Measurements from ENCODE around the gene CFAP45.

CFAP45 gene

DNA sequence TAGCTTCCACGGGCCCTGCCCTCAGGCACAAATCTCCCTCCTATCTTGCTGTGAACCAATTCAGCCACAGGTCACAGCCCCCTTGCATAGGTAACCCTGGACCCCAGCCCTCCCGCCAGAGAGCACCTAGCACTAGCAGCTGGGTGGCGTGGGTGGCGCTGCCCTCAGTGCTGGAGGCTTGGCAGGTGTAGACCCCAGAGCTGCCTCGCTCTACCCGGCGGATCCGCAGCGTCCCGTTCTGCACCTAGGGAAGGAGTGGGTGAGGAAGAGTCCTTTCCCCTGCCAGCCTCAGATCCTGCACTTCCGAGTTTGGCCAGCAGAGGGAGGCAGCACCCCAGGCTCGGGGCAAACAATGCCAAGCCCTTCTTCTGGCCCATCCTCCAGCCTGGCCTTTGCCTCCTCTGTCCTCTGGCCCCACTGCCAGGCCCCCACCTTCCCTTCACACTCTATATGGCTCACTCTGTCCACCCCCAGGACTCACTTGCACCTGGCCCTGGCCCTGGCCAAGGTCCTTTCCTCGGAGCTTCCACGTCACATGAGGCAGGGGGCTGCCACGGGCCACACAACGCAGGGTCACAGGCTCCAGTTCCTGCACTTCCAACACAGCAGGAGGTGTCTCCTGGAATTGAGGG, 36.4 kb upstream of the CFAP45 start:
- no peak for DNase-seq (ENCODE audit: low read depth)

GRCh38 chr1:159935719-159936272, 35.8 kb upstream of the CFAP45 start:
- DNase-seq (ENCODE audit: low read depth) = no peak

DNA sequence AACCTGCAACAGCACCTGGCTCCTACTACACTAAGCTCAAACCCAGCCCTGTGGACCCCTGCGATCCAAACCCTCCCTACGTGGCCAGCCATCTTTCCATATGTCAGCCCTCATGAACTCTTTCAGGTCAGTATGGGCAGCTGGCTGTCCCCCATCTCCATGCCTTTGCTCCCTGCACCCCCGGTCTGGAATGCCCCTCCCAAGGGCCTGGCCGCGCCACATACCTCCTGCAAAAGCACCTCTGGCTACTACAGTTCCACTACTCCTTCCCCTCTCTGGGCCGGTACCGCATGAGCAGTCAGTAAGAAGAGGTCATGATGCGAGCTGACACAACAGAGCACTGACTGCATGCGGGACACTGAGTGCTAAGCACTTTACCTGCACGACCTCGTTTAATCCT, 35.3 kb upstream of the CFAP45 start:
- no peak for DNase-seq (ENCODE audit: low read depth)

GRCh38 chr1:159934136-159935039, 34.4 kb upstream of the CFAP45 start:
- no peak for DNase-seq (ENCODE audit: low read depth)

GRCh38 chr1:159933347-159933746, 33.4 kb upstream of the CFAP45 start:
- DNase-seq (ENCODE audit: low read depth) = no peak

- no peak for DNase-seq (ENCODE audit: low read depth)
These were observed 32.6 kb upstream of the CFAP45 start for GRCh38 chr1:159932296-159933285.

DNA sequence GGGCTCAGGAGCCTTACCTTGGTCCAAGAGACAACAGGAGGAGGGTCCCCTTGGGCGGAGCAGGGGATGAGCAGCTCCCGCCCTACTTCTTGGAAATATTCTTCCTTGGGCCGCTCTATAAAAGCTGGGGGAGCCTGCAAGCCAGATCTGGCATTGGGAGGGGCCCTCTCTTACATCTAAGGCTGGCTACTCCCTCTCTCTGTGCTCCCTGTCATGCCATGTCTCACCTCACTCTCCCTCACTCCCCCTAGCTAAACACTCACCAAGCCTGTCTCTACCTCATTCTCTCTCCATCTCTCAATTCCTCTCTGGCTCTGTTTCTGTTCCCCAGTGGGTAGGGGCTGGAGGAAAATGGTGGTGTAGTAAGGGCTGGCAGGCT, 31.8 kb upstream of the CFAP45 start:
- DNase-seq (ENCODE audit: low read depth) = no peak

DNA sequence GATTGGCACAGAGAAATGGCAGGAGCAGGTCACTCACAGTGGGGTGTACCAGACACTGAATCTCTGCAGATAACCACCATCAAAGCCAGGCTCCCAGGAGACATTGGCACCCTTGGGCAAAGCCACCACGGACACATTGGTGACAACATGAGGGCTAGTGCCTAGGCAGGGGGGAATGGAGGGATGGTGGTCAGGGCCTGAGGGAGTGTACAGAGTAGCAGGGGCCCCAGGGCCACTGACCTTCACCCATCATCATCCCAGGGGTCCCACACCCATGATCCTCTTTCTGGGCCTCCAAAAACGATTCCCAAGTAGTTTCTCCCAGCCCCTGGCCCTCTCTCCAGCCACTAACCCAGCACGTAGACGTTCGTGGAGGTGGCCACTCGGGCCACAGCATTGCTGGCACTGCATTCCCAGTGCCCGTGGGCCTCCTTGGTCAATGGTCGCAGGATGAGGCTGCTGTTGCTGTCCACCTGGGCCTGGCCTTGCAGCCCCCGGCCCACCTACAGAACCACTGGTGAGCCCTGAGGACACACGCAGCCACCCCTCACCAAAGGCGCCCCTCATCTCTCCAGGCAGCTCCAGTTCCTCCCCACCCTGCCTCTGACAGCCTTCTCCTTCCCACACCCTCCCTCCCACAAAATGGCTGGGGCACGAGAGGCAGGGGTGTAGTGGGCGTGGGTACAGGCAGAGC, 31.3 kb upstream of the CFAP45 start:
- DNase-seq (ENCODE audit: low read depth) = no peak

- DNase-seq (ENCODE audit: low read depth) = no peak
These were observed 30.7 kb upstream of the CFAP45 start for GRCh38 chr1:159930634-159931033.

DNA sequence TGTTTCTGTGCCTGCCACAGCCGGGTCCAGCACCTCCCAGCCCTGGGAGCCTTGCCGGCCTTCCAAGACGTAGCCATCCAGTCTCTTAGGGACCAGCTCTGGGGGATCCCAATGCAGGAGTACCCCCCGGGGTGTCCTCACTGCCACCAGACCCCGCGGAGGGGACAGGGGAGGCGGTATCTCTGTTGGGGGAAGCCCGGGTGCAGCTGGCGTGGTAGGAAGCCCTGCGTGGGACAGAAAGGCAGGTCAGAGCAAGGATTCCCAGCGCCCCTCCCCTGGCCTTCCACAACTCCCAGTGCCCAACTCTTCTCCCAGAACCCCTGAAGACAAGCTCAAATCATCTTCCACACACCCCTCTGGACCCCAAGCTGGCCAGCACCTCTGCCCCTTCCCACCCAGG, 30.3 kb upstream of the CFAP45 start:
- no peak for DNase-seq (ENCODE audit: low read depth)

- no peak for DNase-seq (ENCODE audit: low read depth)
These were observed 29.4 kb upstream of the CFAP45 start for GRCh38 chr1:159929155-159930051.

DNA sequence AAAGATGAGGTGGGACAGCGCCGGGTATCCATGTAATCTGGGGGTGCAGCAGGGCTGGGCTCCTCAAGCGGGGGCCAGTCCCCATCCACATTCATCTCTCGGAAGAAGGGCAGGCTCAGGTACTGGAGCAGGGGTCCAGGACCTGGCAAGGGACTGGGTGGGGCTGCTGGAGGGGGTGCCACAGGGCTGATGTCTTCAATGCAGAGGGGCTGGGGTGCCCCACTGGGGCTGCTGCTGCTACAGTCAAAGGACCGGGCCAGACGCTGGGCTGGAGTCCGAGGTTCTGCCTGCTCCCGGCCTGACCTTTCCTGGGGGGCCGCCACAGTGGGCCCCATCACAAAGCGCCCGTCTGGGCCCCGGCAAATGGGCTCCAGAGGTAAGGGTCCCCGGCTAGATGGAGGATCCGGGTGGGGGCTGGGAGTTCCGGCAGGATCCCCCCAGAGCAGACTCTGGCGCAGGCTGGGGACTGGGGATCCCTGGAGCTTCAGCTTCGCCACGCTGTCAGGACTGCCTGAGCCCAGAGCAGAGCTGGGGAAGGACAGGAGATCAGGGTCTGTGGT, 28.6 kb upstream of the CFAP45 start:
- no peak for DNase-seq (ENCODE audit: low read depth)

DNA sequence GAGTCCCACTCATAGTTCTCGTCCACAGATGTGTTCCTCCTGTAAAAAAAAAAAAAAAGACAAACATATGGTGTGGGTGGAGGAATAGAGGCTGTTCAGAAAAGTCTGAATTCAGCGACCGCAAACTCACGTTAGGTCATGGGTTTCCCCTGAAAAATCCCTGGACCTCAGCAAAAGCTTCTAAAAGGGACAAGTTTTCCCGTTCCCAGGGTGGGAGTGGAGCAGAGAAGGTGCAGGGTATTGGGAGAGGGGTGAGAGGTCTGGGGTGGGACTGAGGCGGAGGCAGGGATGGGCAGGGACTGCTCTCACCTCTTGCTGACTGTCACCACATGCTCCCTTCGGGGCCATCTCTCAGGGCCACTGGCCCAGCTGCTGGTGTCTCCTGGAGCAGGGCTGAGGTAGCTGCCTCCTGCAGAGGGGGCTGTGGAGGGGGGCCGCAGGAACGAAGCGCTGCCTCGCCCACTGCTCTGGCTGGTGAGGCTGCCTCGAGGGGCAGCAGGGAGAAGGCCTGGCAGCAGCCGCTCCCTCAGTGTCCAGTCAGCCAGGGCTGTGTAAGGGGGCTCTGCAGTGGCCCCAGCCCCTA, 28.0 kb upstream of the CFAP45 start:
- DNase-seq (ENCODE audit: low read depth) = no peak

GRCh38 chr1:159927211-159927848, 27.4 kb upstream of the CFAP45 start:
- DNase-seq (ENCODE audit: low read depth) = no peak

GRCh38 chr1:159925719-159926078, 25.7 kb upstream of the CFAP45 start:
- no peak for DNase-seq (ENCODE audit: low read depth)

- peak; percentile 77 for DNase-seq (ENCODE audit: low read depth)
These were observed 25.1 kb upstream of the CFAP45 start, which contains the start of gene TAGLN2 for GRCh38 chr1:159924791-159925718. TAGLN2 (minus strand) TSS chr1:159925507; CDS start chr1:159920509, 4,998 bp downstream.

- peak; percentile 64 for DNase-seq (ENCODE audit: low read depth)
These were observed 24.2 kb upstream of the CFAP45 start for GRCh38 chr1:159924025-159924790.
